OCI-LY1 (cell line): ENCODE data around the gene LANCL3.

Source experiments
- H2AFZ ChIP-seq: fragments of 200-600 bp; sonication (generic), shearing (Covaris generic); 2 replicates; pipeline ENCODE4 v1.6.0; 2014; ENCODE audit warnings: antibody characterized with exemption, mild to moderate bottlenecking, low read length
- H3F3A ChIP-seq: fragments of 200-600 bp; sonication (generic), shearing (Covaris generic); 2 replicates; pipeline ENCODE4 v1.6.0; 2014; ENCODE audit warnings: mild to moderate bottlenecking, antibody characterized with exemption, low read length, moderate library complexity; ENCODE audit not compliant: insufficient read depth
- H3K27ac ChIP-seq: fragments of 200-600 bp; sonication (generic); 2 replicates; pipeline ENCODE4 v1.5.1; 2014; ENCODE audit warnings: low read length, mixed run types, mild to moderate bottlenecking, low read depth; ENCODE audit not compliant: poor library complexity, severe bottlenecking
- H3K27me3 ChIP-seq: fragments of 200-600 bp; sonication (generic); 2 replicates; pipeline ENCODE4 v1.6.0; 2014; ENCODE audit warnings: antibody characterized with exemption, mild to moderate bottlenecking, low read length, moderate library complexity; ENCODE audit not compliant: insufficient read depth
- H3K36me3 ChIP-seq: fragments of 200-600 bp; sonication (generic); 2 replicates; pipeline ENCODE4 v1.6.1; 2014; ENCODE audit warnings: mild to moderate bottlenecking, antibody characterized with exemption, low read length, moderate library complexity, mixed read lengths; ENCODE audit not compliant: insufficient read depth
- H3K4me1 ChIP-seq: fragments of 200-600 bp; sonication (generic); 2 replicates; pipeline ENCODE4 v1.5.1; 2014; ENCODE audit warnings: mild to moderate bottlenecking, low read length, moderate library complexity; ENCODE audit not compliant: insufficient read depth, severe bottlenecking
- H3K4me2 ChIP-seq: fragments of 200-600 bp; sonication (generic), shearing (Covaris generic); 2 replicates; pipeline ENCODE4 v1.6.1; 2014; ENCODE audit warnings: low read length
- H3K4me3 ChIP-seq: fragments of 200-600 bp; sonication (generic); 2 replicates; pipeline ENCODE4 v1.5.1; 2014; ENCODE audit warnings: low read length, low read depth, mild to moderate bottlenecking, mixed read lengths; ENCODE audit not compliant: poor library complexity, severe bottlenecking
- H3K79me2 ChIP-seq: fragments of 200-600 bp; shearing (Covaris generic); 2 replicates; pipeline ENCODE4 v1.6.1; 2016; ENCODE audit warnings: mixed run types, low read length, mixed read lengths; ENCODE audit not compliant: insufficient read depth
- H3K9ac ChIP-seq: fragments of 200-600 bp; sonication (generic), shearing (Covaris generic); 2 replicates; pipeline ENCODE4 v1.6.1; 2014; ENCODE audit warnings: mild to moderate bottlenecking, low read length, mixed read lengths
- H3K9me2 ChIP-seq: fragments of 200-600 bp; sonication (generic), shearing (Covaris generic); 2 replicates; pipeline ENCODE4 v1.6.1; 2014; ENCODE audit warnings: low read depth, mild to moderate bottlenecking, low read length, mixed read lengths
- H3K9me3 ChIP-seq: fragments of 200-600 bp; shearing (Covaris generic); 2 replicates; pipeline ENCODE4 v1.6.1; 2014; ENCODE audit warnings: low read length, mixed read lengths
- H4K20me1 ChIP-seq: fragments of 200-600 bp; sonication (generic), shearing (Covaris generic); 2 replicates; pipeline ENCODE4 v1.6.0; 2016; ENCODE audit warnings: mild to moderate bottlenecking, low read length; ENCODE audit not compliant: insufficient read depth
- CTCF ChIP-seq: fragments of 200-600 bp; sonication (generic), shearing (Covaris generic); IDR thresholded peaks from 2 replicates; pipeline ENCODE4 v1.5.1; 2017; ENCODE audit warnings: mild to moderate bottlenecking, antibody characterized with exemption, low read length, moderate library complexity, mixed read lengths
- EZH2 ChIP-seq: fragments of 200-600 bp; sonication (generic), shearing (Covaris generic); IDR thresholded peaks from 2 replicates; pipeline ENCODE4 v1.8.0; 2017; ENCODE audit warnings: borderline replicate concordance, mixed run types, mild to moderate bottlenecking, antibody characterized with exemption, low read length, moderate library complexity, mixed read lengths

Gene LANCL3

DNA sequence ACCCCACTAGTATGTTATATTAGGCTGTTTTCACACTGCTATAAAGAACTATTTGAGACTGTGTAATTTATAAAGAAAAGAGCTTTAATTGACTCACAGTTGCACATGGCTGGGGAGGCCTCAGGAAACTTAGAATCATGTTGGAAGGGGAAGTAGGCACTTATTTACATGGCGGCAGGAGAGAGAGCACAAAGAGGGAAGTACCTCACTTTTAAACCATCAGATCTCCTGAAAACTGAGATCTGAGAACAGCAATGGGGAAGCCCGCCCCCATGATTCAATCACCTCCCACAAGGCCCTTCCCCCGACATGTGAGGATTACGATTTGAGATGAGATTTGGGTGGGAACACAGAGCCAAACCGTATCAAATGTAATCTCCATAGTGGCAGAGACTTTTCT lies 68.7 kb downstream of the LANCL3 start:
- Histone ChIP-seq H3K27me3 (no peaks in the 10 kb centered on the region), H3K9me2 (no peaks in the 10 kb centered on the region), H3K9ac (no peak overlapping the region), H3K36me3 (no peaks in the 10 kb centered on the region), H3K27ac (no peak overlapping the region), H4K20me1 (no peaks in the 10 kb centered on the region), H3K4me1 (no peaks in the 10 kb centered on the region), H3F3A (no peaks in the 10 kb centered on the region), H3K4me2 (no peak overlapping the region), H3K79me2 (no peaks in the 10 kb centered on the region), H3K4me3 (no peak overlapping the region), H2AFZ (no peak overlapping the region), H3K9me3 (no peaks in the 10 kb centered on the region)
- TF ChIP-seq CTCF (no peak), EZH2 (no peak)

GRCh38 chrX:37641859-37642258 lies 70.4 kb downstream of the LANCL3 start:
- Histone ChIP-seq H3K4me3 (no peak overlapping the region), H3K27ac (no peak overlapping the region), H4K20me1 (no peaks in the 10 kb centered on the region), H3F3A (no peaks in the 10 kb centered on the region), H3K36me3 (no peaks in the 10 kb centered on the region), H2AFZ (no peak overlapping the region), H3K27me3 (no peaks in the 10 kb centered on the region), H3K9me3 (no peaks in the 10 kb centered on the region), H3K79me2 (no peaks in the 10 kb centered on the region), H3K9me2 (no peaks in the 10 kb centered on the region), H3K4me1 (no peaks in the 10 kb centered on the region), H3K9ac (no peak overlapping the region), H3K4me2 (no peak overlapping the region)
- TF ChIP-seq CTCF (no peak), EZH2 (no peak)

DNA sequence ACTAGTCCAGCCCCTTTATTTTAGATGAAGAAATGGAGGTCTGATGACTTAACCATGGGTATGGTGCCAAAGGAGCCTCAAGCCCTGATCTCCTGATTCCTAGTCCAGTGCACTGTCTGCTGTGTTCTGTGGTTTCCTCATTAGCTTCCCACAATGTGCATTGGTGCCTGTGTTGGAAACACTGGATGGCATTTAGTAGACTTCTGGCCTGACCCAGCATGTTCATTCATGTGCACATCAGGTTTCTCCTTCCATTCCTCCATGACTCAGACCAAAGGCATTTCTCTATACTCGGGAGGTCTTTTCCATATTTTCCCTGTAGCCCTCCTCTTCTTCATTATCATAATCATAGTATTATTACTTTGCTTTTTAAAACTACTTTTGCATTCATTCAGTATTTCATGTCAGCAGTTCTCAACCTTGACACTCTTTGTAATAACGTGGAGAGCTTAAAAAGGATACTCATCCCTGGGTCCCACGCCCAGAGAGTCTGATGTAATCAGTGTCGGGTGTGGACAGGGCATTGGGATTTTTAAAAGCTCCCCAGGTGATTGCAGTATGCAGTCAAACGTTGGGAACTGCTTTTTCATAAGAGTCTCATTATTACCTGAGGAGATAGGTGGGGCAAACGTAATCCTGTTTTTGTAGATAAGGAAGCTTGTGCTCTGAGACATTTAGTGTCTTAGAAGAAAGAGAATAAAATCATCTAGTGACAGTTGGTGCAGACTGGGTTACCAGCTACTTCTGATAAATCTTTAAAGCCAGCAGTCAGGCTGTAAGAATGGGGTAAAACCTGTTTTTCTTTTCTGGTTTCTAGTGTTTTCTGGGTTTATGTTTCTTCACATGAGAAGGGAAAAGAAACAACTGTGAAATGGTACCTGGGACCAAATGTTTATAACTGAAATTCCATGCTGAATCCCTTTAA lies 73.2 kb downstream of the LANCL3 start:
- H3K79me2 ChIP-seq, result no peaks in the 10 kb centered on the region

More for the DNA sequence above, 73.2 kb downstream of the LANCL3 start:
- H3K9me3 ChIP-seq, result no peaks in the 10 kb centered on the region
- H3K27ac ChIP-seq, result no peak overlapping the region
- no peaks in the 10 kb centered on the region for H3K27me3 ChIP-seq
- no peaks in the 10 kb centered on the region for H3K9me2 ChIP-seq
- H2AFZ ChIP-seq, result no peak overlapping the region
- H3K4me1 ChIP-seq, result no peaks in the 10 kb centered on the region
- no peak overlapping the region for H3K4me2 ChIP-seq
- TF ChIP-seq EZH2 (no peak), CTCF (no peak)
- H4K20me1 ChIP-seq, result no peaks in the 10 kb centered on the region
- H3K4me3 ChIP-seq, result no peak overlapping the region
- no peak overlapping the region for H3K9ac ChIP-seq
- H3K36me3 ChIP-seq, result no peaks in the 10 kb centered on the region
- no peaks in the 10 kb centered on the region for H3F3A ChIP-seq
